WTC11 (cell line): Measurements from ENCODE around the gene EHBP1.

Experiments used
- CBFB ChIP-seq: sonication (generic); formaldehyde crosslinking; IDR thresholded peaks from 2 replicates; pipeline ENCODE4 v1.8.1; 2022; ENCODE audit warnings: mild to moderate bottlenecking, low read depth, missing genetic modification reagents
- CTCF ChIP-seq: fragments of 200-600 bp; IDR thresholded peaks from 2 replicates; pipeline ENCODE4 v1.8.0; 2022; ENCODE audit warnings: antibody characterized with exemption
- USF1 ChIP-seq: sonication (generic); formaldehyde crosslinking; IDR thresholded peaks from 2 replicates; pipeline ENCODE4 v1.8.0; 2022; ENCODE audit warnings: mild to moderate bottlenecking, missing genetic modification reagents
- USF2 ChIP-seq: sonication (generic); formaldehyde crosslinking; IDR thresholded peaks from 2 replicates; pipeline ENCODE4 v1.8.1; 2023; ENCODE audit warnings: mild to moderate bottlenecking, missing genetic modification reagents, moderate library complexity
- ZNF138 ChIP-seq: sonication (generic); formaldehyde crosslinking; conservative IDR thresholded peaks from 2 replicates; pipeline ENCODE4 v1.8.1; 2022; ENCODE audit warnings: mild to moderate bottlenecking, moderate library complexity, missing genetic modification reagents

GRCh38 chr2:62920070-62920469 lies 214.6 kb downstream of the EHBP1 start:
- TF ChIP-seq USF2 (CRISPR knock-in tag): no peak
- no peak for TF ChIP-seq CTCF
- no peak for TF ChIP-seq ZNF138 (CRISPR knock-in tag)
- TF ChIP-seq CBFB: no peak
- TF ChIP-seq USF1 (CRISPR knock-in tag): no peak
